GM04504 (cell line): ENCODE measurements around the gene GNLY.
"Not testable (repeated sequence)": the region's sequence is repeated elsewhere in the genome, so short reads cannot be mapped to it uniquely, and the experiment has no call there.

Source experiments
- DNase-seq: peaks from one replicate; pipeline ENCODE4 v3.0.0-alpha.2; 2012; ENCODE audit warnings: low read depth

Gene GNLY

GRCh38 chr2:85694052-85695025, at the start of gene GNLY:
TSS of gene GNLY (plus strand) at chr2:85694358. CDS start at chr2:85694419, 61 bp downstream.
- no peak for DNase-seq

GRCh38 chr2:85644909-85645308, 49.2 kb upstream of the GNLY start:
- no peak for DNase-seq

GRCh38 chr2:85646166-85646565, 48.0 kb upstream of the GNLY start:
- no peak for DNase-seq

DNA sequence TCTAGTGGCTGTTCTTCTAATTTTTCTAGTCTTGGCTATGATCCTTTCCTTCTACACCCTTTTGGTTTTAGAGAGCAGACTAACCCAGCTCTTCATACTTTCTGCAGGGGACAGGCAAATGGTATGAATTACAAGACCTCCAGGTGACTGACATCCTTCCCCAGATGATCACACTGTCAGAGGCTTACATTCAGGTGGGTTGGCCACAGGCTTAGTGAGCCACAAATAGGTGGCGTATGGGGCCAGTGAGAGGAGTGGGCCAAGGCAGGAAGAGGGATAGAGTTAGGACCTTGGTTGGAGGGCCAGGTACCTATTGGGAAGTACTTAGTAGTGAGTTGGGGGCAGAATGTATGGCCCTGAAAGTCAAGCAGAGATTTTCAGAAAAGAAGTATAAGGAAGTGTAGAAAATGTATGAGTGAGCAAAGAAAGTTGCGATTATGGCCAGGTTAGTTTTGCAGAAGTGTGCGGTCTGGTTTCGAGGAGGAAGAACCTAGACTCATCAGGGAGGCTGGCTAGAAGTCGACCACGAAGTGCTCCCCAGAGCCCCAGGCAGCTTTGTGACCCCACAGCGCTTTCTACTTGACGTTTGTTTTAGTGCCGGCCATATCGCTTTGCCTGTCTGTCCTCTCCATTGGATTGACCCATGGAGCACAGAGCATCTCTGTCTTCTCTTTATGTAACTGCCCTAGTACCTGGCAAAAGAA, 46.2 kb upstream of the GNLY start:
- DNase-seq = no peak

DNA sequence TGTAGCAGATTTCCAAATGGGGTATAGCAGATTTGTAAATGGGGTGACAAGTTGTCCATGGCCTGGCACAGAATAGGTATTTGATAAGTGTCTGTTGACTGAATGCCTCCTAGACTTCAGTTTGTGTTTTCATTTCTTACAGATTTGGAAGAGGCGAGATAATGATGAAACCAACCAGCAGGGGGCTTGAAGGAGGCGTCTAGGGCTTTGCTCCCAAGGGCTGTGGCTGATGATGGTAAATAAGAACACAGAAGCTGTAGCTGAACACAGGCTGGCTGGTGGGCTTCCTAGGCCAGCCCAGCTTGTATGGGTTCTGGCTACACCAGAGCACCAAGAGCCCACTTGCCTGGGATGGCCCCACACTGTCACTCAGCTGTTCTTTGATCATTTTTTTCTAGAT, 45.5 kb upstream of the GNLY start:
- DNase-seq = peak; percentile 44

- DNase-seq = no peak
Observed at GRCh38 chr2:85649201-85650190, 44.7 kb upstream of the GNLY start.

DNA sequence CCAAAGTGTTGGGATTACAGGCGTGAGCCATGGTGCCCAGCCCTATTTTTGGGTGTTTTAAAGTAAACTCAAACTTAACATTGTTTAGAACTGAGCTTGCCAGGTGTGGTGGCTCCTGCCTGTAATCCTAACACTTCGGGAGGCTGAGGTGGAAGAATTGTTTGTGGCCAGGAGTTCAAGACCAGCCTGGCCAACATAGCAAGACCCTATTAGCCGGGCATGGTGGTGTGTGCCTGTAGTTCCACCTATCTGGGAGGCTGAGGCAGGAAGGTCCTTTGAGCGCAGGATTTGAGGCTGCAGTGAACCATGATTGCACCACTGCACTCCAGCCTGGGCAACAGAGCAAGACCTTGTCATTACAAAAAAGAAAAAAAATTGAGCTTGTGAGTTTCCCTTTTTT, 43.7 kb upstream of the GNLY start:
- DNase-seq = no peak

GRCh38 chr2:85651097-85651496, 43.1 kb upstream of the GNLY start:
- no peak for DNase-seq

DNA sequence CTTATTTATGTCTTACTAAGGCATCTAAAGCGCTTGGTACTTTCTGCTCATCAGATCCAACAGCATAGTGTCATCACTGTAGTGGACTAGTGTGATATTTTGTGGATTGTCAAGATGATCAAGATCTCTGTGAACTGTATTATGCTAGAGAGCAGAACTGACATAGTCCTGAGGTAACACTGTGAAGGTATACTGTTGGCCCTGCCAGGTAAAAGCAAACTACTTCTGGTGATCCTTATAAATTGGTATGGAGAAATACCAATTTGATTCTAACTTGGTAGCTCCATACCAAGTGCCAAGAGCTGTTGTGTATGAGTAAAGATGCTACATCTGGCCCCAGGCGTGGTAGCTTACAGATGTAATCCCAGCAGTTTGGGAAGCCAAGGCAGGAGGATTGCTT, 42.1 kb upstream of the GNLY start:
- no peak for DNase-seq

DNA sequence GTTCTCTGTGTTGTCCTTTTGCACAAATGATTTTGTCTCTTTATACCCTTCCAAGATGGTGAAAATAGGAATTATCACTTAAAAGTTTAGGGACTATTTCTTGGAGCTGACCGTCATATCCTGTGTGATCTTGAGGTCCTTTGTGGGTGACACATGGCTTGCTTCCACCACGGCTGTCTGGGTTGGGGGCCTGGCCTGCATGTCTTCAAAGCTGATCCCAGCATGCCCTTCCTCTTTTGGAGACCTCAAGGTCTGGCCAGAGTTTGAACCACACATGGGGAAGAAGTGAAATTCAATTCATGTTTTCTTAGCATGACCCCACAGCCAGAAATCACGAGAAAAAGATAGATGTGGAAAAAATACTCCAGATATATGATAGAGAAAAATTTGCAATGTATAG, 40.2 kb upstream of the GNLY start:
- no peak for DNase-seq

DNA sequence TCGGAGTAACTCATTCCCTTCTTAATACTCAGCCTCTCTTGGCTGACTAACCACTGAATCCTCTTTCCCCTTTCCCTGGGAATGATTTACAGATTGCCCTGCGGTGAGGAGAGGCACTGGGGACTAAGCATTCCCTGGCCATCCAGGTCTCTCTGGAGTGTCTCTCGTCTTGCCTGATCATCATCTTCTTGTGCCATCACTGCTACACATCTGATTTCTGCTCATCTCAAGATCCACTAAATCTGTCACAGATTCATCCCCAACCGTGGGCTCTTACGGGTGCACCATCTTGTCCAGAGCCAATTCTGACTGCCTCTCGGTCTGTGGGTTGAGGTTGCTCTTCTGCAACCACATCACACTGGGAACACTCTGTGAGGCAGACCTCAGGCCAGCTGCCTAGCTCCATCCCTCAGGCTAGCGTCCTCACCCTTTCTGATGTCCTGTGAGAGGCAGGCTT, 38.2 kb upstream of the GNLY start:
- peak; percentile 75 for DNase-seq

- no peak for DNase-seq
Observed at GRCh38 chr2:85656468-85656867, 37.7 kb upstream of the GNLY start.

DNA sequence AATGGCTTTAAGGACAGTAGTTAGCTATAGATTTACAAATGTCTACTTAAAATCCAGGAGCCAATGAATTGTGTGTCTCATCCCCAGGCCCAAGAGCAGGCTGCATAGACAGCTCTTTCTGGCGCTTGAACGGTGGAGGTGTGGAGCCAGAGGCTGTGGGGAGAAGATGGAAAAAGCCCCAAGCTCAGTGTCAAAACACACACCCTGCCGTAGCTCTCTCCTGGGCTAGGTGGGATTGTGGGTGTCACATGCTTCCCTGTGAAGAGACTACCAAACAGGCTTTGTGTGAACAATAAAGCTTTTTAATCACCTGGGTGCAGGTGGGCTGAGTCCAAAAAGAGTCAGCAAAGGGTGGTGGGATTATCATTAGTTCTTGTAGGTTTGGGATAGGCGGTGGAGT, 36.8 kb upstream of the GNLY start:
- DNase-seq = not testable (repeated sequence)

DNA sequence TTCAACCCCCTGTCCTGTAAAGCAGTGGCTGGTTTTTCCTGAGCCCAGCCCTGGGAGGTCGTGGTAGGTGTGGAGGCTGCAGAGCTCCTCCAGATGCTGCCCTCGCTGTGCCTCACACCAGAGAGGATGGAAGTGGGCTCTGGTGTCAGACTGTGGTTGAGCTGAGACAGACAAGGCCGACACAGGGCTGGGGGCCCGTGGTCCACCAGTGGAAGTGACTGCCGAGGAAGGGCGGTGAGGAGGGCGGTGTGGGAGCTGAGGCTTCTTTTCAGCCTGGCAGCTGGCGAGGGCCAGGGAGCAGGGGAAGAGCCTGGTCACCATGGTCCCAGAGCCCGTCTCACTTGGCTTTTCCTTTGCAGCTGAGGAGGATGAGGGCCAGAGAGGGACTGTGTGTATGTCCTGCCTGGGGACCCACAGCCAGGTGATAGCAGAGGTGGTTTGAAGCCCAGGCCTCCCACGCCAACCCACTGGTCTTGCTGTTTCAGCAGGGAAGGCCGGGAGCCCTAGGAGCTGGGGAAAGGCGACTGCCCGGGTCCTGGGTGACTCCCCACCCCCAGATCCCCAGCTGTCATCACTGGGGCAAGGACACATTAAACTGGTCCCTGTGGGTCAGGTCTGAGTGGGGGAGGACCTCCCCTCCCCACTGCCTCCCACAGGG, 34.7 kb upstream of the GNLY start:
- no peak for DNase-seq

GRCh38 chr2:85660301-85660700, 33.9 kb upstream of the GNLY start:
- DNase-seq = not testable (repeated sequence)

DNA sequence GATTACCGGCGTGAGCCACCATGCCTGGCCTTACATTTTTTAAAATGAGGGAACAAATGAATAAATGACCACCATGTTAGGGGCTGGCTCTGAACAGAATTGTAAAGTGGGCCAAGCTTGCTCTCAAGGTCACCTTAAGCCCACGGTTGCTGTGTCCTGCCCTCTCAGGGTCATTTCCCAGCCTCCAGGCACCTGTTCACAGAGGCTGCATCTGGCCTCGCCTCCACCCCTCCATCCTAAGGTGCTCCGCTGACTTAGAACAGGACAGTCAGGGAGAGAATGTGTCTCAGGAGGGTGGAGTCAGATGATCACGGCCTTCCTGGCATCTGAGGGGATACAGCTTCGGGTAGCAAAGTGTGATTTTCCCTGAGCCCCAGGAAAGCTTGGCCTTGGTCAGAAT, 33.4 kb upstream of the GNLY start:
- no peak for DNase-seq

DNA sequence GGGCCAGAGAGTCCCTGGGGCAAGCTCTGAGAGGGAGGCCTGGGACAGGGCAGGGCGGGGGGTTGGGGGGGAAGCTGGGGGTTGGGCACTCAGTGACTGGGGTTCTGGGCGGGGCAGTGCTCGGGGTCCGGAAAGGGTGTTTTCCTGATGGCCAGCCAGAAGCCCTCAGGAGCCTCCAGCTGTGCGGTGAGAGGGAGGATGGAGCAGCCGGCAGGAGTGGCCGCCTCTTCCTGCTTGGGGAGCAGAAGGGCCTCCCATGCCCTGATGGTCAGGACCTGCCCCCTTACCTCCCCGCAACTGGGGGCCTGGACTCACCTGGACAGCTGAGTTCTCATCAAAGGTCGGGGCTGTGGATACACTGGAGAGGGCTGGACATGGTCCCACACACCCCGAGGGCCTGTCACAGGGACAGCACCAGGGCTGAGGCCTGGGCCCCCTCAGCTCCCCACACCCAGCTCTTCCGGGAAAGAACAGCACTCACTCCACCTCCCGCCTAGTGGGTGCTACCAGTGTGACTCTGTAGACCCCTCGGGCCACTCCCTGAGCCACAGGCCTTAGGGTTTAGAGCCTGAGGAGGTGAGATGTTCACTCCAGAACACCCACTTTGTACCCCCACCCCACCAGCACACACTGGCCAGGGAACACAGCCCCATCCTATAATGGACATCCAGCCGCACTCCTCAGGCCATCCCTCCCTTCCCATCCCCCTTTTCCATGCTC, 32.9 kb upstream of the GNLY start:
- no peak for DNase-seq

GRCh38 chr2:85662899-85663593, 31.1 kb upstream of the GNLY start:
- peak; percentile 84 for DNase-seq

- DNase-seq = no peak
Observed at GRCh38 chr2:85663594-85664565, 30.3 kb upstream of the GNLY start.
